IMR-90 (cell line): ENCODE results near the gene INPP1. TPM values are rescaled to one million over a fixed set of nuclear protein-coding genes. Genes with fewer than 3 reads are reported as not detected.

Experiments
- ATAC-seq: fragments of 200-7000 bp; cut with Tn5 transposase; 2 replicates; pipeline ENCODE4 v1.9.1; 2020; ENCODE audit warnings: low read depth, mild to moderate bottlenecking, moderate library complexity
- BruUV-seq: library from RNA; stranded (reverse); fragments of 400-500 nt; replicated peaks from 2 replicates; lab custom pipeline; 2021; lab: Mats Ljungman, UMichigan
- CTCF ChIA-PET: fragments of 300-600 bp; formaldehyde crosslinking; extraction: SDS; loops from one replicate; lab custom pipeline; 2021; ENCODE audit warnings: antibody characterized with exemption; lab: Yijun Ruan, JAX
- POLR2A ChIA-PET: fragments of 300-600 bp; sonication (Branson Sonifier 250); formaldehyde crosslinking; loops from one replicate; lab custom pipeline; 2022; ENCODE audit warnings: antibody characterized with exemption; ENCODE audit not compliant: unreplicated experiment; lab: Charles Lee
- DNase-seq: peaks from one replicate; pipeline ENCODE4 v3.0.0; 2013
- H2AFZ ChIP-seq: replicated peaks from 2 replicates; pipeline ENCODE3; 2013; ENCODE audit warnings: low read length, mild to moderate bottlenecking; ENCODE audit not compliant: poor library complexity
- H2AK5ac ChIP-seq: 2 replicates; pipeline ENCODE4 v1.6.1; 2013; ENCODE audit warnings: low read depth, low read length, inconsistent platforms
- H2AK9ac ChIP-seq: replicated peaks from 2 replicates; pipeline ENCODE3; 2013; ENCODE audit warnings: mild to moderate bottlenecking, low read depth, low read length, moderate library complexity; ENCODE audit not compliant: poor library complexity
- H2BK120ac ChIP-seq: 2 replicates; pipeline ENCODE4 v1.6.1; 2013; ENCODE audit warnings: low read depth, low read length, inconsistent platforms
- H2BK15ac ChIP-seq: 3 replicates; pipeline ENCODE4 v1.6.1; 2013; ENCODE audit warnings: low read depth, low read length, inconsistent platforms
- H2BK20ac ChIP-seq: 2 replicates; pipeline ENCODE4 v1.6.1; 2013; ENCODE audit warnings: low read depth, mild to moderate bottlenecking, inconsistent platforms, low read length, moderate library complexity
- H2BK5ac ChIP-seq: 2 replicates; pipeline ENCODE4 v1.6.1; 2013; ENCODE audit warnings: mild to moderate bottlenecking, low read depth, low read length, inconsistent platforms; ENCODE audit not compliant: poor library complexity, severe bottlenecking
- H3K14ac ChIP-seq: replicated peaks from 2 replicates; pipeline ENCODE4 v1.6.1; 2013; ENCODE audit warnings: low read depth, low read length, inconsistent platforms
- H3K18ac ChIP-seq: 2 replicates; pipeline ENCODE4 v1.6.1; 2013; ENCODE audit warnings: low read depth, low read length, control low read depth
- H3K23ac ChIP-seq: 2 replicates; pipeline ENCODE4 v1.6.1; 2013; ENCODE audit warnings: low read depth, low read length, inconsistent platforms
- H3K27ac ChIP-seq: 2 replicates; pipeline ENCODE4 v1.5.1; 2013; ENCODE audit warnings: mild to moderate bottlenecking, control low read depth, low read length; ENCODE audit not compliant: insufficient read depth
- H3K27me3 ChIP-seq: 2 replicates; pipeline ENCODE4 v1.6.1; 2013; ENCODE audit warnings: low read length; ENCODE audit not compliant: control insufficient read depth, insufficient read depth
- H3K36me3 ChIP-seq: 2 replicates; pipeline ENCODE4 v1.6.1; 2013; ENCODE audit warnings: low read length, mixed read lengths; ENCODE audit not compliant: control insufficient read depth, insufficient read depth
- H3K4ac ChIP-seq: 2 replicates; pipeline ENCODE4 v1.6.1; 2013; ENCODE audit warnings: low read depth, low read length, inconsistent platforms
- H3K4me1 ChIP-seq: 2 replicates; pipeline ENCODE4 v1.6.1; 2013; ENCODE audit warnings: low read length, mixed read lengths; ENCODE audit not compliant: control insufficient read depth, insufficient read depth
- H3K4me2 ChIP-seq: 2 replicates; pipeline ENCODE4 v1.6.1; 2013; ENCODE audit warnings: low read depth, mild to moderate bottlenecking, control low read depth, low read length, moderate library complexity
- H3K4me3 ChIP-seq: 2 replicates; pipeline ENCODE4 v1.5.1; 2013; ENCODE audit warnings: low read depth, mild to moderate bottlenecking, control low read depth, low read length, moderate library complexity; ENCODE audit not compliant: insufficient read depth
- H3K56ac ChIP-seq: 2 replicates; pipeline ENCODE4 v1.6.1; 2013; ENCODE audit warnings: low read length, inconsistent platforms; ENCODE audit not compliant: insufficient read depth; ENCODE audit errors: extremely low read depth
- H3K79me1 ChIP-seq, 2 experiments: 2 replicates each; pipeline ENCODE4 v1.6.1; 2013; ENCODE audit warnings: low read length in 2 of 2, inconsistent platforms in 1 of 2, low read depth in 1 of 2
- H3K9ac ChIP-seq: 2 replicates; pipeline ENCODE4 v1.6.1; 2013; ENCODE audit warnings: low read depth, low read length, control low read depth
- H3K9me1 ChIP-seq: 2 replicates; pipeline ENCODE4 v1.6.1; 2013; ENCODE audit warnings: low read length, inconsistent platforms; ENCODE audit not compliant: insufficient read depth
- H3K9me3 ChIP-seq: 2 replicates; pipeline ENCODE4 v1.6.1; 2013; ENCODE audit warnings: low read length; ENCODE audit not compliant: control insufficient read depth, insufficient read depth
- H4K20me1 ChIP-seq: 2 replicates; pipeline ENCODE4 v1.6.1; 2013; ENCODE audit warnings: low read length, inconsistent platforms; ENCODE audit not compliant: insufficient read depth
- H4K5ac ChIP-seq: 2 replicates; pipeline ENCODE4 v1.6.1; 2013; ENCODE audit warnings: mild to moderate bottlenecking, low read depth, low read length, control low read depth
- H4K8ac ChIP-seq, 2 experiments: 2 replicates each; pipeline ENCODE4 v1.6.1; 2013; ENCODE audit warnings: low read depth in 2 of 2, low read length in 2 of 2, control low read depth in 1 of 2, inconsistent platforms in 1 of 2
- H4K91ac ChIP-seq: 2 replicates; pipeline ENCODE4 v1.6.1; 2013; ENCODE audit warnings: low read depth, low read length, inconsistent platforms; ENCODE audit not compliant: insufficient read depth
- MAZ ChIP-seq: IDR thresholded peaks from 2 replicates; pipeline ENCODE4 v1.6.1; 2012; ENCODE audit warnings: low read depth, mild to moderate bottlenecking, low read length, improper control_type of control experiment, moderate library complexity, borderline replicate concordance
- SMC3 ChIP-seq: fragments of 150-350 bp; IDR thresholded peaks from 2 replicates; pipeline ENCODE4 v1.6.1; 2016; ENCODE audit warnings: low read depth, mild to moderate bottlenecking, antibody characterized with exemption, low read length, moderate library complexity
- WGBS, 2 experiments: methylation state at CpG; one replicate each; pipeline versions ENCODE4 v1.1.5 to v1.1.7; 2013; ENCODE audit warnings: missing lambda C conversion rate in 2 of 2; ENCODE audit not compliant: insufficient read length in 1 of 2; ENCODE audit errors: extremely low coverage in 2 of 2; 5-methylcytosine and 5-hydroxymethylcytosine counted together
- dilution Hi-C: fragments of 300-500 bp; cut with HindIII; formaldehyde crosslinking; loops from one replicate; pipeline ENCODE4 v1.14.3; 2018; ENCODE audit warnings: low sequenced_read_pairs; ENCODE audit not compliant: unreplicated experiment
- in situ Hi-C: fragments of 300-500 bp; cut with MboI; formaldehyde crosslinking; loops from 3 replicates; pipeline ENCODE4 v1.14.3; 2019; ENCODE audit warnings: low sequenced_read_pairs, inconsistent platforms, mixed read lengths
- intact Hi-C: fragments of 100-400 bp; cut with micrococcal nuclease; formaldehyde crosslinking; loops from 2 replicates; pipeline ENCODE4 v1.10.0; 2022
- polyA plus RNA-seq, 3 experiments: library from polyadenylated mRNA; depleted of rRNA; stranded (reverse); fragments of >200 nt; gene quantifications; 2 replicates each; pipeline ENCODE4 v1.2.3, GENCODE V29; 2012; ENCODE audit warnings: low replicate concordance in 1 of 3
- total RNA-seq: library from RNA; depleted of rRNA; stranded (reverse); fragments of >200 nt; gene quantifications from 2 replicates; pipeline ENCODE4 v1.2.3, GENCODE V29; 2012

INPP1 gene
- total and polyA plus RNA-seq, 2 of the 4 experiments (the other 2 are of a cell fraction): 4.1 to 10.1 TPM

DNA sequence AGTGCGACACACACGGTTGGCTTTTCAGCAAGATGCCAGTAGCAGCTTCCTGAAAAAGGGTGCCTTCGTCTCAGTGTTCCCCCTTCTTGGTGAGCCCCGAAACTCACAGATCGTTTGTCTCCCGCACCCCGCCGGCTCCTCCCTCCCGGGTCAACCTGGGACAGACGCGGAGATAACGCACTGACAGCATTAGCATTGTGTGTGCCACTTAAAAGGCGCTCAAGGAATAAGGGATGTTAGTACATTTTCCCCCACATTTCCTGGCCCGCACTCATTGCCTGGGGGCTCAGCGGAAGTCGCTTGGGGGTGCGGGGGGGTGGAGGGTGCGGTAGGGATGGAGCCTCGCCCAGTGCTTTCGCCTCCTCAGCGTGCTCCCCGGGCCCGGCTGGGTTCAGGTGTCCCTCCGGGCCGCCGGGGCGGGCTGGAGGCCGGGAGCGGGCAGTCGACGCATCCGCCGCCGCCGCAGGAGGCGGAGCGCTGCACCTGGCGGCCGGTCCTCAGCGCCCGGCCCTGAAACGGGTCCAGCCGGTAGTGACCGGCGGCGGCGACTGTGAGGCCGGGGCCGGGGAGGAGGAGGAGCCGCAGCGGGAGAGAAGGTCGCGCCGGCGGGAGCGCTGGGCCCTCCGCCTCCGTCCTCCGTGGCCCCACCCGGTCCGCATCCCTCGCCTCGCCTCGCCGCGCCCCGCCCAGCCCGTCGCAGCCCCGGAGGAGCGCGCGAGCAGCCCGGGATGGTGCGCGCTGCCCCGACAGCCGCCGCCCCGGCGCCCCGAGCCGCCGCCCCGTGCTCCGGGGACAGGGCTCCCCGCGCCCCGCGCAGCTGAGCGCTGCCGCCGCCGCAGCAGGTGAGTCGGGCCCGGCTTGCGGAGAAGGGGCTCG lies 64.5 kb downstream of the INPP1 start, which contains the start of gene MFSD6:
MFSD6 (plus strand) TSS at position 694 of the 876 bp plus-strand sequence. CDS start 27,675 bp downstream, outside the sequence.
- H3K56ac ChIP-seq: peak within 1 kb of the TSS; percentile 39; the same call in 1 of the 2 replicates
- peak within 1 kb of the TSS; percentile 87; the same call in 1 of the 2 replicates for H3K23ac ChIP-seq
- H3K4ac ChIP-seq: peak within 1 kb of the TSS; percentile 35; the same call in 1 of the 2 replicates
- H3K27ac ChIP-seq: peak within 1 kb of the TSS; percentile 34; the same call in 1 of the 2 replicates
- H2AFZ ChIP-seq: peak within 1 kb of the TSS; percentile 95
- no peaks in the 10 kb centered on the region for H3K36me3 ChIP-seq
- H3K4me1 ChIP-seq: no peaks in the 10 kb centered on the region
- H2BK15ac ChIP-seq: no peak within 1 kb of the TSS
- ATAC-seq (peak; percentile 86), DNase-seq (no peak)
- peak within 1 kb of the TSS; percentile 57; the same call in 1 of the 2 replicates for H2BK120ac ChIP-seq
- BruUV-seq: no TSS peak
- POLR2A ChIA-PET: no interaction called here
- intact Hi-C loops (loop anchor here (5.0 kb wide), 2 partner anchors 59 to 89 kb away; no protein-coding TSS in a partner anchor), in situ Hi-C loops (no loop called here), dilution Hi-C loops (no loop called here)
- TF ChIP-seq SMC3 (no peak), MAZ (0 out of 2 replicates have a peak, but pooled peaks have one; percentile 5)
- peak within 1 kb of the TSS; percentile 94 for H4K5ac ChIP-seq
- no peak within 1 kb of the TSS for H2AK5ac ChIP-seq
- H3K79me1 ChIP-seq: no peaks in the 10 kb centered on the region
- peak within 1 kb of the TSS; percentile 99 for H3K4me3 ChIP-seq
- no peak within 1 kb of the TSS for H2BK20ac ChIP-seq
- WGBS, 2 experiments: 6% methylated on average over 44 of the region's 98 CpGs; no CpG with 5 or more reads in 1 of the 2 experiments
- peak within 1 kb of the TSS; percentile 94 for H3K18ac ChIP-seq
- H3K9me3 ChIP-seq: no peaks in the 10 kb centered on the region
- peak within 1 kb of the TSS; percentile 87 for H2AK9ac ChIP-seq
- H3K27me3 ChIP-seq: peaks cover 13% of the 10 kb centered on the region; the same call in 1 of the 2 replicates
- no peaks in the 10 kb centered on the region for H3K9me1 ChIP-seq
- no peak within 1 kb of the TSS; the same call in 1 of the 2 replicates for H4K91ac ChIP-seq
- H3K14ac ChIP-seq: no peak within 1 kb of the TSS
- H2BK5ac ChIP-seq: no peak within 1 kb of the TSS
- H4K20me1 ChIP-seq: no peaks in the 10 kb centered on the region
- CTCF ChIA-PET: no interaction called here
- H3K4me2 ChIP-seq: peak within 1 kb of the TSS; percentile 100
- peak within 1 kb of the TSS in 1 of 2 experiments; percentile 68; a peak in 2 of 4 replicates for H4K8ac ChIP-seq
- peak within 1 kb of the TSS; percentile 95 for H3K9ac ChIP-seq
